Measurements from ENCODE around the gene NTSR2. TPM values are rescaled to one million over a fixed set of nuclear protein-coding genes. Genes with fewer than 3 reads are reported as not detected.
A peak's percentile ranks its signal among the peaks of the same experiment; 100 is the strongest.

The NTSR2 gene
- total and polyA plus RNA-seq, 5 donors from 2014 or later: not detected

DNA sequence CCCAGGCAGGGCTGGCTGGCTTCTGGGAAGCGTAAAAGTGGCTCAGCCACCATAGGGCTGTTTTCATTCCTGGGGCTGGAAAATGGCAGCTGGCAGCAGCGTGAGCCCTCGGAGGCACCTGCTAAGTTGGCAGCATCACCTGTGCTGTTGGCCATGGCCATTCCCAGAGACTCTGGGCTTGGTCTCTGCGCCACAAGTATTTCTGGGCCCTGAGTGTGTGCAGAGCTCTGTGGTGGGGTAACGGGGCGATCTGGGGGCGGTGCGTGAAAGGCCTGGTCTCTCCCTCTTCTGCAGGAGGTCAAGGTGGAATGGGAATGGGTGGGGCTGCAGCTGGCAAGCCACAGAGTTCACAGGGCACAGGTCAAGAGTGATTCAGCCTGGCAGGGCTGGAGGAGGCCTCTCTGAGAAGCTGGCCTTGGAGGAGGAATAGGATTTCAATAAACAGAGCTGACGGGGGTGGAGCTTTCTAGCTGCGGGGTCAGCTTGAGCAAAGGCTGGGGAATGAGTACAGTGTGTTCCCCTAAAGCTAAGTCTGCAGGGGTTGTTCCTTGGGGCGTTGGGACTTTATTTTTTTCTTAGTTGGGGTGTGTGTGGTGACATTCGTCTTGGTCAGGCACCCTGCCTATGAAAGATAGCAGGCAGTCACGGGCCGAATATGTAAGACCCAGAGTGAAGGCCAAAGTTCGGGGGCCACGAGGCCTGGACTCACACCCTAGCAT, 10.3 kb upstream of the NTSR2 start:
- peak overlapping the region in 2 of 3 donors; percentile 25 to 72 for H3K27ac Mint-ChIP-seq

DNA sequence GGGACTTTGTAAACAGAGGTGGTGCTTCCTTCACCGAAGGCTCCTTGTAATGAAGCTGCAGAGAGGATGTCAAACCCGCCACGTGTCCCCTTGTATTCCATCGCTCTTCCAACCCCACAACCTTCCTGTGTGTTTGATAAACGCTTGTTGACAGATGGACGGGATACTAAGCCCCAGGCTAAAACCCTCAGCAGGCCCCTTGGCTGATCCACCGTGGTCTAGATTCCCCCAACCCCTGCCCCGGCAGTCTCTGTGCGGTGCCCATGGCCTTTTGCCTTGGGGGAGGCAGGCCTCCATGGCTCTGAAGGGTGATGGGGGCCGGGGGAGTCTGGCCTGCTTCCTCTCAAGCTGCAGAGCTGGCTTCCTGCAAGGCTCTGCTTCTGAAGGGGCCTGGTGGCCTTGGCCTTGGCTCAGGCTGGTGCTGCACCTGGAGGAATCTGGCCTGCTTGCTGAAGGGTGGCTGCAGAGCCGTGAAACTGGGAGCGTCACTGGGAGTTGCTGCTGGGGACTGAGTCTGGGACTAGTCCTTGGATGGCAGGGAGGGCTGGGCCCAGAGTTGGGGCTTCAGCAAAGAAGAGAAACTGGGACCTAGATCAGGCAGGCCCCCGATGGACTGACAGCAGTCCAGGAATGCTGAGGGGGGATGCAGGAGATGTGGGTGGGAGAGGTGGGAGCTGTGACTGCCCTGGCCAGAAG, 9.6 kb upstream of the NTSR2 start:
- Mint-ChIP-seq H3K4me1 (peaks cover 0 to under 1% (median 0%) of the 10 kb centered on the region in 4 donors), H3K27me3 (peaks cover 45% of the 10 kb centered on the region), H3K4me3 (no peak overlapping the region), H3K9me3 (no peaks in the 10 kb centered on the region), H3K27ac (no peak overlapping the region), H3K36me3 (no peaks in the 10 kb centered on the region)
- no peak overlapping the region for H3K4me3 ChIP-seq (ENCODE audit: low read depth, low read length)
- no peaks in the 10 kb centered on the region for H3K36me3 ChIP-seq (ENCODE audit: control insufficient read depth, insufficient read depth, low read length)
- no peaks in the 10 kb centered on the region for H3K9me3 ChIP-seq (ENCODE audit: control insufficient read depth in 2 of 2, low read length in 2 of 2)
- H3K27me3 ChIP-seq (ENCODE audit: control insufficient read depth, insufficient read depth, low read length): no peaks in the 10 kb centered on the region
- H3K4me1 ChIP-seq (ENCODE audit: control insufficient read depth, insufficient read depth, low read length, poor library complexity, severe bottlenecking): no peaks in the 10 kb centered on the region
- ATAC-seq (ENCODE audit: low read depth in 2 of 2) (no peak), DNase-seq (no peak)
- H3K27ac ChIP-seq (ENCODE audit: insufficient read depth, low read length, poor library complexity, severe bottlenecking): no peak overlapping the region

More for the DNA sequence above, 10.3 kb upstream of the NTSR2 start:
- Mint-ChIP-seq H3K36me3 (no peaks in the 10 kb centered on the region), H3K4me1 (peaks cover 0 to 5% (median 0%) of the 10 kb centered on the region in 4 donors), H3K4me3 (peak overlapping the region in 1 of 4 donors; percentile 43), H3K9me3 (no peaks in the 10 kb centered on the region), H3K27me3 (peaks cover 38% of the 10 kb centered on the region)
- no peaks in the 10 kb centered on the region for H3K27me3 ChIP-seq (ENCODE audit: control insufficient read depth, insufficient read depth, low read length)
- H3K36me3 ChIP-seq (ENCODE audit: control insufficient read depth, insufficient read depth, low read length): no peaks in the 10 kb centered on the region
- no peak overlapping the region for H3K4me3 ChIP-seq (ENCODE audit: low read depth, low read length)
- no peak for ATAC-seq (ENCODE audit: low read depth in 2 of 2)
- H3K27ac ChIP-seq (ENCODE audit: insufficient read depth, low read length, poor library complexity, severe bottlenecking): no peak overlapping the region
- no peaks in the 10 kb centered on the region for H3K4me1 ChIP-seq (ENCODE audit: control insufficient read depth, insufficient read depth, low read length, poor library complexity, severe bottlenecking)
- no peak for DNase-seq
- no peaks in the 10 kb centered on the region for H3K9me3 ChIP-seq (ENCODE audit: control insufficient read depth in 2 of 2, low read length in 2 of 2)

DNA sequence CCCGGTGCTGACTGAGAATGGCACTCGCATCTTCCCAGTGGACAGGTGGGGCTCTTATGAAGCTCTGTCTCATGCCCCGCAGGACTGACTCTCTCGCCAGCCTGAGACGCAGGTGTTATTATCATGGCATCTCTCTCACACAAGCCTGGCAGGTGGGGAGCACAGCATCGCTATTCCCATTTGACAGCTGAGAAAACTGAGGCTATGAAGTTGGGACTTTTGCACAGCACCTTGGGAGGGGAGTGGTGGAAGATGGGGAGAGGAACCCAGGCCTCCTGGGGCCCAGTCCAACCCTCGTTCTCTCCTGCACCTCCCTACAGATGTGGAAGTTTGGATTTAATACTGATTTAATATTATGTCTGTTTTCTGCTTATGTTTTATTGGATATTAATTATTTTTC, 9.0 kb upstream of the NTSR2 start:
- Histone ChIP-seq H3K4me1 (ENCODE audit: control insufficient read depth, insufficient read depth, low read length, poor library complexity, severe bottlenecking) (no peaks in the 10 kb centered on the region), H3K36me3 (ENCODE audit: control insufficient read depth, insufficient read depth, low read length) (no peaks in the 10 kb centered on the region), H3K4me3 (ENCODE audit: low read depth, low read length) (no peak overlapping the region), H3K27ac (ENCODE audit: insufficient read depth, low read length, poor library complexity, severe bottlenecking) (no peak overlapping the region), H3K27me3 (ENCODE audit: control insufficient read depth, insufficient read depth, low read length) (peaks cover 3% of the 10 kb centered on the region), H3K9me3 (ENCODE audit: control insufficient read depth in 2 of 2, low read length in 2 of 2) (no peaks in the 10 kb centered on the region)
- no peak for DNase-seq
- Mint-ChIP-seq H3K4me3 (no peak overlapping the region), H3K9me3 (no peaks in the 10 kb centered on the region), H3K4me1 (no peaks in the 10 kb centered on the region), H3K27me3 (peaks cover 50% of the 10 kb centered on the region), H3K36me3 (no peaks in the 10 kb centered on the region), H3K27ac (no peak overlapping the region)
- no peak for ATAC-seq (ENCODE audit: low read depth in 2 of 2)

DNA sequence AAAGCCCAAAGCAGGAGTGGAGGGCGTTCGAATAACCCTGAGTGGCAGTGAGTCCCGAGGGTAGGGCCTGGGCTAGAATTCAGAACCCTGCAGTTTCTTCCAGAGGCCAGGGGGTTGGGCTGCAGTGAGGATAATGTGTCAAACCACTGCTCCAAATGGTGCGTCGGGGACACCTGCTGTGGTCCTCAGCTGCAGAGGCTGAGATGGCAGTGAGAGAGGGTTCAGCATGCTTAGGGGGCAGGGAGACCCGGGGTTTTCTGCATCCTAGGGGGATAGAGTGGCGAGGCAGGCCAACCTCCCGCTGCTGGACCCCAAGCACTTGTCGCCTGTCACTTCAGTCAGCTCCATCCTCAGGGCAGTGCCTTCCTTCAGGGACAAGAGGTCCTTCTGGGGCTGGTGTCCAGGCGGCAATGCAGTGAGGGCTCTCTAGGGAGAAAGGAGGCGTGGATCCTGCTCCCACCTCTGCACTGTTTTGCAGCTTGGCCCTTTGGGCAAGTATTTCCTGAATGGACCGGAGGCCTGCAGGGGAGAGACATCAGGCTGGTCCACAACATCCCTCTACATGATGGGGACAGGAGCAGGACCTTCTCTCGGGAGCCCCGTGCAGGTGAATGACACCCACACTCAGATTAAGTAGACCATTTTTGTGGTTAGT, 8.4 kb upstream of the NTSR2 start:
- Mint-ChIP-seq H3K27ac (no peak overlapping the region), H3K4me3 (no peak overlapping the region), H3K9me3 (peaks cover 0 to 1% (median 0%) of the 10 kb centered on the region in 7 donors), H3K4me1 (no peaks in the 10 kb centered on the region), H3K27me3 (peaks cover 52% of the 10 kb centered on the region), H3K36me3 (no peaks in the 10 kb centered on the region)
- H3K27me3 ChIP-seq (ENCODE audit: control insufficient read depth, insufficient read depth, low read length): peaks cover 3% of the 10 kb centered on the region
- H3K27ac ChIP-seq (ENCODE audit: insufficient read depth, low read length, poor library complexity, severe bottlenecking): no peak overlapping the region
- DNase-seq (no peak), ATAC-seq (ENCODE audit: low read depth in 2 of 2) (no peak)
- H3K4me1 ChIP-seq (ENCODE audit: control insufficient read depth, insufficient read depth, low read length, poor library complexity, severe bottlenecking): no peaks in the 10 kb centered on the region
- no peaks in the 10 kb centered on the region for H3K9me3 ChIP-seq (ENCODE audit: control insufficient read depth in 2 of 2, low read length in 2 of 2)
- H3K36me3 ChIP-seq (ENCODE audit: control insufficient read depth, insufficient read depth, low read length): no peaks in the 10 kb centered on the region
- H3K4me3 ChIP-seq (ENCODE audit: low read depth, low read length): no peak overlapping the region

DNA sequence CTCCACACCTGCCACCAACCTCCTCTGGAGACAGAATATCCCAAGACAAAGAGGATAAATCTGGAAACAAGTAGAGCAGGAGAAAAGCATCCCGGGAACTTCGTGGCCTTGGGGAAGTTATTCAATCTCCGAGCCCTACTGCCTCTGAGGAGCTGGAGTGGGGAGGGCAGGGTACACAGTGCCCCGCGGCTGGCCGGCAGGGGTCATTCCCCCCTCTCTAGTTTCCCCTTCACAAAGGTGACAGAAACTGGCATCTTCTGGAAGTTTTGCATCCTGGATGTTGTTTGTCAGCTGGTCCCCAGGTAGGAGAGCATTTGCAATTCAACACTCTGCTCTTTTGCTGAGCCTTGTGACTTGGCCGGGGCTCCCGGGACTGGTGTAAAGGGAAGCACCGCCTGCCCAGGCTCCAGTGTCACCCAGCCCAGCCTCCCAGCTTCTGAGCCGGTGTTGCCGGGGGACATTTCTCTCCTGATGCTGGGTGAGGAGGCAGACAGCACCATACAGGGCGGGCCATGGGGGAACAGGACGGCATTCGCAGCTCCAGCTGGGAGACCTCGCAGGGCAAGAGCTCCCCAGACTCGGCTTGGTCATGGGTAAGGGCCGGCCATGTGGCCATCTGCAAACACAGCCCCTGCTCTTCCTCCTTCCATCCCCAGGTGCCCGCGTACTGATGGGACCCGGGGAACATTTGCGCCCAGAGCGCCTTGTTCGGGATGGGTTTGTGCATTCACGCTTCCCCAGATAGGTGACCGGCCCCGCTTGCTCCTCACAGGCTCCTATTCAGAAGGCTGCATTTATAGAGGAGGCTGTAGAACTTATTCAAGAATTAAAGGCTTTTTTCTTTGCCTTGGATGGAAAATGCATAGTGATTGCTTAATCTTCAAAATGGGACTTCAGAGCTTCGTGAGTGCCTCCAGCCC, 7.4 kb upstream of the NTSR2 start:
- H3K4me1 Mint-ChIP-seq: peaks cover 0 to 4% (median under 1%) of the 10 kb centered on the region in 4 donors
- peaks cover 53% of the 10 kb centered on the region for H3K27me3 Mint-ChIP-seq
- DNase-seq: no peak
- H3K36me3 ChIP-seq (ENCODE audit: control insufficient read depth, insufficient read depth, low read length): no peaks in the 10 kb centered on the region
- no peak for ATAC-seq (ENCODE audit: low read depth in 2 of 2)
- H3K9me3 ChIP-seq (ENCODE audit: control insufficient read depth in 2 of 2, low read length in 2 of 2): no peaks in the 10 kb centered on the region
- no peak overlapping the region for H3K4me3 ChIP-seq (ENCODE audit: low read depth, low read length)
- no peak overlapping the region for H3K27ac Mint-ChIP-seq
- H3K27ac ChIP-seq (ENCODE audit: insufficient read depth, low read length, poor library complexity, severe bottlenecking): no peak overlapping the region
- no peaks in the 10 kb centered on the region for H3K4me1 ChIP-seq (ENCODE audit: control insufficient read depth, insufficient read depth, low read length, poor library complexity, severe bottlenecking)
- no peaks in the 10 kb centered on the region for H3K36me3 Mint-ChIP-seq
- peaks cover 0 to 1% (median 0%) of the 10 kb centered on the region in 7 donors for H3K9me3 Mint-ChIP-seq
- H3K4me3 Mint-ChIP-seq: no peak overlapping the region
- H3K27me3 ChIP-seq (ENCODE audit: control insufficient read depth, insufficient read depth, low read length): peaks cover 3% of the 10 kb centered on the region

DNA sequence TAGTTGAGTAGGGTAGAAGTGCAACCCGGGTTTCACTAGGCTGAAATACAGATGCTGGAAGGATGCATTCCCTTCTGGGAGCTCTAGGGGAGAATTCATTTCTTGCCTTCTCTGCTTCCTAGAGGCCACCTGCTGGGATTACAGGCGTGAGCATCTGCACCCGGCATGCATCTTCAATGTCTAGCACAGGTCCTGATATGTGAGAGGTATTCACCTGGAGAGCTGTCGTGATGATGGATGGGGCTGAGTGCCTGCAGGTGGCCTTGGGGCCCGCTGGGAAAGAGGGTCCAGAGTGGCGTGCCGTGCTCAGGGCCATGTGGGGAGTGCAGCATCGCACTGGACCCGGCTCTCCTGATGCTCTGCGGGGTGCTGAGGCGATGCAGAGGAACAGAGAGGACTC, 6.6 kb upstream of the NTSR2 start:
- DNase-seq (no peak), ATAC-seq (ENCODE audit: low read depth in 2 of 2) (no peak)
- no peaks in the 10 kb centered on the region for H3K36me3 Mint-ChIP-seq
- no peak overlapping the region for H3K27ac Mint-ChIP-seq
- H3K36me3 ChIP-seq (ENCODE audit: control insufficient read depth, insufficient read depth, low read length): no peaks in the 10 kb centered on the region
- H3K4me1 ChIP-seq (ENCODE audit: control insufficient read depth, insufficient read depth, low read length, poor library complexity, severe bottlenecking): no peaks in the 10 kb centered on the region
- H3K27me3 ChIP-seq (ENCODE audit: control insufficient read depth, insufficient read depth, low read length): peaks cover 3% of the 10 kb centered on the region
- H3K4me1 Mint-ChIP-seq: peaks cover 0 to 4% (median under 1%) of the 10 kb centered on the region in 4 donors
- H3K27ac ChIP-seq (ENCODE audit: insufficient read depth, low read length, poor library complexity, severe bottlenecking): no peak overlapping the region
- peaks cover 0 to 1% (median 0%) of the 10 kb centered on the region in 7 donors for H3K9me3 Mint-ChIP-seq
- H3K9me3 ChIP-seq (ENCODE audit: control insufficient read depth in 2 of 2, low read length in 2 of 2): no peaks in the 10 kb centered on the region
- H3K27me3 Mint-ChIP-seq: peaks cover 59% of the 10 kb centered on the region
- H3K4me3 Mint-ChIP-seq: no peak overlapping the region
- no peak overlapping the region for H3K4me3 ChIP-seq (ENCODE audit: low read depth, low read length)

DNA sequence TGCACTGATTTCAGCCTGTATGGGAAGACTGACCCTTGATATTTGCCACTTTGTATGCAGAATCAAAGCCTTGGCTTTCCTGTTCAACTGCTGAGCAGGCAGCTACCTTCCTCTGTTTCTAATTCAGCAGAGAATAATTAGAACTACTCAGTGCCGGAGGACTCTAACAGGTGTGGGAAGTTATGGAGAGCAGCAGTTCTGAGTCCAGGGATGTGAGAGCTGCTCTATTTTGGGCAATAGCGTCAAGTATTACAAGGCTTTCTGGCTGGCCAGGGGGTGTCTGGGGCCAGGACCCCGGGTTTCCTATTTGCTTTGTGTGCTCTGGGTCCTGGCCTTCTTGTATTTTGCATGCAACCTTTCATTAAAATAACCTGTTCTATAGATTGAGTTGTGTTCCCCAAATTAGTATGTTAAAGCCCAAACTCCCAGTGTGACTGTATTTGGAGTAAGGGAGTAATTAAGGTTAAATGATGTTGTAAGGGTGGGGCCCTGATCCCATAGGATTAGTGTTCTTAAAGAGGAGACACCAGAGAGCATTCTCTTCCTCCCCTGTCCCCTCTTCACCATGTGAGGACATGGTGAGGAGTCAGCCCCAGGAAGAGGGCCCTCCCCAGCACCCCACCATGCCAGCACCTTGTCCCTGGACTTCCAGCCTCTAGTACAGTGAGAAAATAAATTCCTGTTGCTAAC, 5.6 kb upstream of the NTSR2 start:
- Histone ChIP-seq H3K9me3 (ENCODE audit: control insufficient read depth in 2 of 2, low read length in 2 of 2) (no peaks in the 10 kb centered on the region), H3K27ac (ENCODE audit: insufficient read depth, low read length, poor library complexity, severe bottlenecking) (no peak overlapping the region), H3K36me3 (ENCODE audit: control insufficient read depth, insufficient read depth, low read length) (no peaks in the 10 kb centered on the region), H3K27me3 (ENCODE audit: control insufficient read depth, insufficient read depth, low read length) (peaks cover 9% of the 10 kb centered on the region), H3K4me3 (ENCODE audit: low read depth, low read length) (no peak overlapping the region), H3K4me1 (ENCODE audit: control insufficient read depth, insufficient read depth, low read length, poor library complexity, severe bottlenecking) (no peaks in the 10 kb centered on the region)
- DNase-seq (no peak), ATAC-seq (ENCODE audit: low read depth in 2 of 2) (no peak)
- H3K4me3 Mint-ChIP-seq: no peak overlapping the region
- peaks cover 0 to 4% (median under 1%) of the 10 kb centered on the region in 4 donors for H3K4me1 Mint-ChIP-seq
- H3K9me3 Mint-ChIP-seq: peaks cover 0 to 1% (median 0%) of the 10 kb centered on the region in 7 donors
- no peaks in the 10 kb centered on the region for H3K36me3 Mint-ChIP-seq
- no peak overlapping the region for H3K27ac Mint-ChIP-seq
- H3K27me3 Mint-ChIP-seq: peaks cover 59% of the 10 kb centered on the region

Data from CD4-positive, CD25-positive, alpha-beta regulatory T cell (primary cell).